C4-2B (cell line): ENCODE data around the gene NRARP.

Experiments
- CTCF ChIP-seq: fragments of 450-650 bp; conservative IDR thresholded peaks from 2 replicates; pipeline ENCODE4 v1.5.1; 2017; ENCODE audit warnings: mild to moderate bottlenecking
- ZFX ChIP-seq: fragments of 450-650 bp; IDR thresholded peaks from 2 replicates; pipeline ENCODE4 v1.6.1; 2017

GRCh38 chr9:137264067-137264466 is 38.0 kb downstream of the NRARP start:
- TF ChIP-seq CTCF (no peak), ZFX (no peak)
